A549 (cell line): ENCODE data around the gene THOC1. TPM values are rescaled to one million over a fixed set of nuclear protein-coding genes. Genes with fewer than 3 reads are reported as not detected.

Experiments used
- ATAC-seq, 2 experiments: fragments of 200-7000 bp in 1 of 2; fragments of >200 bp in 1 of 2; cut with Nextera tagmentation in 1 of 2; cut with Tn5 transposase in 1 of 2; 3 replicates each; pipeline versions ENCODE4 v1.8.0 to v1.9.1; 2018 to 2020; ENCODE audit warnings: mild to moderate bottlenecking in 1 of 2, moderate library complexity in 1 of 2
- CTCF ChIA-PET: fragments of 300-600 bp; sonication (Branson Sonifier 250); formaldehyde crosslinking; extraction: SDS; loops from one replicate; lab custom pipeline; 2021; ENCODE audit warnings: antibody characterized with exemption, inconsistent platforms; lab: Yijun Ruan, JAX
- POLR2A ChIA-PET: fragments of 350-600 bp; formaldehyde crosslinking; extraction: SDS; loops from one replicate; lab custom pipeline; 2021; ENCODE audit warnings: antibody characterized with exemption, inconsistent platforms; lab: Yijun Ruan, JAX
- DNase-seq, 2 experiments: peaks; one replicate each; pipeline versions ENCODE4 v3.0.0 to v3.0.0-alpha.2; 2011 to 2016; ENCODE audit warnings: low read depth in 1 of 2, low spot score in 1 of 2
- FAIRE-seq: peaks from 2 replicates; lab custom pipeline; 2011; peaks lifted over from hg19 to GRCh38; lab: Jason Lieb, UNC
- H3K27ac ChIP-seq, 2 experiments: fragments of >200 bp; sonication (Bioruptor Twin); formaldehyde crosslinking; 3 replicates each; pipeline ENCODE4 v1.5.1; 2016 to 2017
- H3K4me1 ChIP-seq: fragments of >200 bp; sonication (Bioruptor Twin); formaldehyde crosslinking; 3 replicates; pipeline ENCODE4 v1.6.1; 2016
- H3K4me2 ChIP-seq: fragments of >200 bp; sonication (Bioruptor Twin); formaldehyde crosslinking; 3 replicates; pipeline ENCODE4 v1.6.1; 2016
- H3K4me3 ChIP-seq: fragments of >200 bp; sonication (Bioruptor Twin); formaldehyde crosslinking; 3 replicates; pipeline ENCODE4 v1.5.1; 2016
- H3K9me3 ChIP-seq: fragments of >200 bp; sonication (Bioruptor Twin); formaldehyde crosslinking; 3 replicates; pipeline ENCODE4 v1.6.1; 2016
- CBX2 ChIP-seq: fragments of 200-600 bp; sonication (generic); IDR thresholded peaks from 2 replicates; pipeline ENCODE4 v1.6.1; 2016; ENCODE audit warnings: low read depth, mild to moderate bottlenecking, borderline replicate concordance
- CHD4 ChIP-seq: fragments of 200-600 bp; sonication (generic); IDR thresholded peaks from 2 replicates; pipeline ENCODE4 v1.6.1; 2016; ENCODE audit warnings: antibody characterized with exemption, mild to moderate bottlenecking, borderline replicate concordance
- EHF ChIP-seq: fragments of 250-450 bp; sonication (Bioruptor Pico); IDR thresholded peaks from 2 replicates; pipeline ENCODE4 v1.5.0; 2020; ENCODE audit warnings: mild to moderate bottlenecking
- HEYL ChIP-seq: fragments of 250-450 bp; sonication (Bioruptor Pico); IDR thresholded peaks from 2 replicates; pipeline ENCODE4 v1.8.0; 2021; ENCODE audit warnings: mild to moderate bottlenecking, moderate library complexity
- HOXA7 ChIP-seq: fragments of 250-450 bp; sonication (Bioruptor Pico); IDR thresholded peaks from 2 replicates; pipeline ENCODE4 v1.5.0; 2020; ENCODE audit warnings: mild to moderate bottlenecking, moderate library complexity
- HOXB5 ChIP-seq: fragments of 250-450 bp; sonication (Bioruptor Pico); IDR thresholded peaks from 2 replicates; pipeline ENCODE4 v1.5.0; 2020; ENCODE audit warnings: mild to moderate bottlenecking, moderate library complexity
- MAFK ChIP-seq: fragments of 450-650 bp; IDR thresholded peaks from 2 replicates; pipeline ENCODE4 v1.6.1; 2014; ENCODE audit not compliant: partially characterized antibody
- NPAS2 ChIP-seq: fragments of 250-450 bp; sonication (Bioruptor Pico); IDR thresholded peaks from 2 replicates; pipeline ENCODE4 v1.8.0; 2022; ENCODE audit warnings: mild to moderate bottlenecking, moderate library complexity, borderline replicate concordance
- PHF8 ChIP-seq: fragments of 200-600 bp; sonication (generic); IDR thresholded peaks from 2 replicates; pipeline ENCODE4 v1.6.1; 2016; ENCODE audit warnings: low read depth, mild to moderate bottlenecking, antibody characterized with exemption, moderate library complexity, borderline replicate concordance
- RAD21 ChIP-seq, 2 experiments: fragments of >200 bp in 1 of 2; sonication (Bioruptor Twin) in 1 of 2; formaldehyde crosslinking in 1 of 2; IDR thresholded peaks in 1 of 2; conservative IDR thresholded peaks in 1 of 2; 2 replicates in 1 of 2; 3 replicates in 1 of 2; pipeline ENCODE4 v1.6.1; 2012 to 2018; ENCODE audit warnings: inconsistent platforms in 1 of 2
- RARB ChIP-seq: fragments of 250-450 bp; sonication (Bioruptor Pico); IDR thresholded peaks from 2 replicates; pipeline ENCODE4 v1.8.0; 2021; ENCODE audit warnings: mild to moderate bottlenecking, moderate library complexity
- RFX5 ChIP-seq: fragments of 450-650 bp; IDR thresholded peaks from 2 replicates; pipeline ENCODE4 v1.7.1; 2014; ENCODE audit warnings: antibody characterized with exemption, mild to moderate bottlenecking, moderate library complexity
- ZC3H11A ChIP-seq: fragments of 450-650 bp; IDR thresholded peaks from 2 replicates; pipeline ENCODE4 v1.6.1; 2014; ENCODE audit warnings: antibody characterized with exemption, mild to moderate bottlenecking
- ZNF302 ChIP-seq: fragments of 250-450 bp; sonication (Bioruptor Pico); IDR thresholded peaks from 2 replicates; pipeline ENCODE4 v1.9.0; 2021; ENCODE audit warnings: inconsistent platforms, mild to moderate bottlenecking, moderate library complexity
- WGBS: methylation state at CpG from one replicate; pipeline ENCODE4 v1.1.6; 2017; ENCODE audit errors: missing lambda C conversion rate; 5-methylcytosine and 5-hydroxymethylcytosine counted together
- polyA plus RNA-seq, 4 experiments: library from polyadenylated mRNA; depleted of rRNA in 3 of 4; stranded (reverse); fragments of >200 nt; fragmentation: RNase III in 1 of 4; extraction: RNeasy Plus Mini Kit Qiagen cat#74134 plus additional on column Dnase treatment in 1 of 4; gene quantifications; 2 replicates in 3 of 4; 3 replicates in 1 of 4; pipeline ENCODE4 v1.2.3, GENCODE V29; 2011 to 2017
- TF ChIP-seq, protein P1 (sequence below): fragments of 450-650 bp; IDR thresholded peaks from 2 replicates; pipeline ENCODE4 v1.6.1; 2014; ENCODE audit warnings: antibody characterized with exemption
- TF ChIP-seq, protein P2 (sequence below): fragments of >200 bp; sonication (Bioruptor Twin); formaldehyde crosslinking; IDR thresholded peaks from 3 replicates; pipeline ENCODE4 v1.6.1; 2016
- TF ChIP-seq, protein P3 (sequence below): fragments of 200-600 bp; sonication (generic); IDR thresholded peaks from 2 replicates; pipeline ENCODE4 v1.6.1; 2016; ENCODE audit warnings: antibody characterized with exemption, mild to moderate bottlenecking, moderate library complexity

THOC1 gene
- polyA plus RNA-seq, 2 of the 4 experiments (the other 2 are of a cell fraction): 31.2 to 62.6 TPM

DNA sequence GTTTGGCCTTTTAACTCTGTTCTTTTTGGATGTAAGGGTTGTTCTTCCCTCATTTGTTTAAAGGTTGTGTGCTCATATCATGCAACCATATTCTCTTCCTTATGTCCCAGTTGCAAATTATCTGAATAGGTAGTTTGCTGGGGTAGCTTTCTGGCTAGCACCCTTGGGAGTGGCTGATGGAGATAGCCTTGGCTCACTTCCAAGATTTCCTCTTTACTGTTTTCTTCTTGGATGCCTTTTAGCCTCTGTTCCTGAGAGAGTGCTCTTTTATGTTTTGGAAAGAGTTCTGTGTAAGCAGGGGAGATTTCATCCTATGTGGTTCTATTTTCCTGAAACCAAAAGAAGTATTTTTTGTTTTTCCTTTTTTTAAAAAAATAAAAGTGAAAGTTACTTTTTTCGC lies 84.1 kb downstream of the THOC1 start:
- POLR2A ChIA-PET: no interaction called here
- no peak overlapping the region for H3K4me3 ChIP-seq
- 86% methylated on average over 1 of the region's 1 CpG for WGBS
- no peak overlapping the region for H3K4me2 ChIP-seq
- ATAC-seq (no peak), FAIRE-seq (no peak), DNase-seq (no peak)
- H3K27ac ChIP-seq: no peak overlapping the region
- TF ChIP-seq RFX5 (no peak), HOXB5 (CRISPR knock-in tag) (no peak), EHF (CRISPR knock-in tag) (no peak), HOXA7 (CRISPR knock-in tag) (no peak), MAFK (no peak), RAD21 (conservative IDR thresholded peaks at IDR 0.05 in 1 of 2, IDR thresholded peaks at IDR 0.05 in 1 of 2) (no peak), ZC3H11A (no peak), HEYL (CRISPR knock-in tag) (no peak), ZNF302 (CRISPR knock-in tag) (no peak), RARB (CRISPR knock-in tag) (no peak), CBX2 (no peak), PHF8 (no peak)
- TF ChIP-seq, protein P1, sequence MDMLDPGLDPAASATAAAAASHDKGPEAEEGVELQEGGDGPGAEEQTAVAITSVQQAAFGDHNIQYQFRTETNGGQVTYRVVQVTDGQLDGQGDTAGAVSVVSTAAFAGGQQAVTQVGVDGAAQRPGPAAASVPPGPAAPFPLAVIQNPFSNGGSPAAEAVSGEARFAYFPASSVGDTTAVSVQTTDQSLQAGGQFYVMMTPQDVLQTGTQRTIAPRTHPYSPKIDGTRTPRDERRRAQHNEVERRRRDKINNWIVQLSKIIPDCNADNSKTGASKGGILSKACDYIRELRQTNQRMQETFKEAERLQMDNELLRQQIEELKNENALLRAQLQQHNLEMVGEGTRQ: no peak
- TF ChIP-seq, protein P2, sequence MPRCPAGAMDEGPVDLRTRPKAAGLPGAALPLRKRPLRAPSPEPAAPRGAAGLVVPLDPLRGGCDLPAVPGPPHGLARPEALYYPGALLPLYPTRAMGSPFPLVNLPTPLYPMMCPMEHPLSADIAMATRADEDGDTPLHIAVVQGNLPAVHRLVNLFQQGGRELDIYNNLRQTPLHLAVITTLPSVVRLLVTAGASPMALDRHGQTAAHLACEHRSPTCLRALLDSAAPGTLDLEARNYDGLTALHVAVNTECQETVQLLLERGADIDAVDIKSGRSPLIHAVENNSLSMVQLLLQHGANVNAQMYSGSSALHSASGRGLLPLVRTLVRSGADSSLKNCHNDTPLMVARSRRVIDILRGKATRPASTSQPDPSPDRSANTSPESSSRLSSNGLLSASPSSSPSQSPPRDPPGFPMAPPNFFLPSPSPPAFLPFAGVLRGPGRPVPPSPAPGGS: no peak
- no peaks in the 10 kb centered on the region for H3K9me3 ChIP-seq
- H3K4me1 ChIP-seq: peaks cover 8% of the 10 kb centered on the region; the same call in 2 of the 3 replicates
- CTCF ChIA-PET: no interaction called here

DNA sequence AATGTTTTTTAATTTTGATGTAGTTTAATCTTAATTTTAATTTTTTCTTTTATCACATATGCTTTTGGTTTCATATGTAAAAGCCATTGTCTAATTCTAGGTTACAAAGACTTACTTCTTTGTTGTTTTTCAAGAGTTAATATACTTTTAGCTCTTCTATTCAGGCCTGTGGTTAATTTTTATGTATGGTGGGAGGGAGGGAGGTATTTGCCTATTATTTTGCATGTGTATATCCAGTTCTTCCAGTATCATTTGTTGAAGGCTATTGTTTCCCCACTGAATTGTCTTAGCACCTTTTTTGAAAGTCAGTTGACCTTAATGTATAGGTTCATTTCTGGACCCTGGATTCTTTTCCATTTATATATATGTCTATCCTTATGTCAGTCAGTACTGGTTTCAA lies 86.1 kb downstream of the THOC1 start:
- Histone ChIP-seq H3K4me3 (no peak overlapping the region), H3K4me2 (no peak overlapping the region), H3K9me3 (no peaks in the 10 kb centered on the region), H3K4me1 (peaks cover 5% of the 10 kb centered on the region; the same call in 1 of the 3 replicates), H3K27ac (no peak overlapping the region)
- ChIA-PET CTCF (no interaction called here), POLR2A (no interaction called here)
- ATAC-seq (no peak), FAIRE-seq (no peak), DNase-seq (no peak)
- TF ChIP-seq, protein P2: no peak
- TF ChIP-seq NPAS2: no peak
- TF ChIP-seq, protein P3, sequence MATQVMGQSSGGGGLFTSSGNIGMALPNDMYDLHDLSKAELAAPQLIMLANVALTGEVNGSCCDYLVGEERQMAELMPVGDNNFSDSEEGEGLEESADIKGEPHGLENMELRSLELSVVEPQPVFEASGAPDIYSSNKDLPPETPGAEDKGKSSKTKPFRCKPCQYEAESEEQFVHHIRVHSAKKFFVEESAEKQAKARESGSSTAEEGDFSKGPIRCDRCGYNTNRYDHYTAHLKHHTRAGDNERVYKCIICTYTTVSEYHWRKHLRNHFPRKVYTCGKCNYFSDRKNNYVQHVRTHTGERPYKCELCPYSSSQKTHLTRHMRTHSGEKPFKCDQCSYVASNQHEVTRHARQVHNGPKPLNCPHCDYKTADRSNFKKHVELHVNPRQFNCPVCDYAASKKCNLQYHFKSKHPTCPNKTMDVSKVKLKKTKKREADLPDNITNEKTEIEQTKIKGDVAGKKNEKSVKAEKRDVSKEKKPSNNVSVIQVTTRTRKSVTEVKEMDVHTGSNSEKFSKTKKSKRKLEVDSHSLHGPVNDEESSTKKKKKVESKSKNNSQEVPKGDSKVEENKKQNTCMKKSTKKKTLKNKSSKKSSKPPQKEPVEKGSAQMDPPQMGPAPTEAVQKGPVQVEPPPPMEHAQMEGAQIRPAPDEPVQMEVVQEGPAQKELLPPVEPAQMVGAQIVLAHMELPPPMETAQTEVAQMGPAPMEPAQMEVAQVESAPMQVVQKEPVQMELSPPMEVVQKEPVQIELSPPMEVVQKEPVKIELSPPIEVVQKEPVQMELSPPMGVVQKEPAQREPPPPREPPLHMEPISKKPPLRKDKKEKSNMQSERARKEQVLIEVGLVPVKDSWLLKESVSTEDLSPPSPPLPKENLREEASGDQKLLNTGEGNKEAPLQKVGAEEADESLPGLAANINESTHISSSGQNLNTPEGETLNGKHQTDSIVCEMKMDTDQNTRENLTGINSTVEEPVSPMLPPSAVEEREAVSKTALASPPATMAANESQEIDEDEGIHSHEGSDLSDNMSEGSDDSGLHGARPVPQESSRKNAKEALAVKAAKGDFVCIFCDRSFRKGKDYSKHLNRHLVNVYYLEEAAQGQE: no peak
- TF ChIP-seq CHD4: no peak
